GM18507 (cell line): ENCODE results near the gene CCDC144A.
"Not testable (repeated sequence)": the region's sequence is repeated elsewhere in the genome, so short reads cannot be mapped to it uniquely, and the experiment has no call there.

Experiments used
- DNase-seq: peaks from one replicate; pipeline ENCODE4 v3.0.0; 2011; ENCODE audit warnings: low read depth; ENCODE audit not compliant: insufficient read length; ENCODE audit errors: extremely low spot score
- FAIRE-seq: peaks from 2 replicates; lab custom pipeline; 2011; peaks lifted over from hg19 to GRCh38; lab: Jason Lieb, UNC

The CCDC144A gene

GRCh38 chr17:16751224-16751923, 61.3 kb downstream of the CCDC144A start:
- not testable (repeated sequence) for FAIRE-seq, DNase-seq

GRCh38 chr17:16751924-16752287, 61.9 kb downstream of the CCDC144A start:
- FAIRE-seq, DNase-seq: not testable (repeated sequence)

DNA sequence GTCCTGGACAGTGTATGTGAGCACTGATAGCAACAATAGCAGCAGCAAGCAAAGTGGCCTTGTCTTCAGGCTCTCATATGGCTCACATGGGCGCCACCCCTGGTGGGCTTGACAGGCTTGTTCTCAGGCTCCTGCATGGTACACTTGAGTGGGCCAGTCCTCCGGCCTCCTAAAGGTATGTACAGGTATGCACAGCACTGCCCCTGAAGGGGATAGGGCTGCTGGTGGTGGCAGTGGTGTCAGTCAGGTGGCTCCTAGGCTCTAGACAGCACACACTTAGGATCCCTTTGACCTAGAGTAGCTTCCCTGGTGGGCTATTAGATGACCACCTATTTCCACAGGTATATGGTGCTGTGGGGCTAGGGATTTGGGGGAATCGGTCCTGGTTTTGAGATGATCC, 67.5 kb downstream of the CCDC144A start:
- not testable (repeated sequence) for FAIRE-seq, DNase-seq

GRCh38 chr17:16758177-16758576, 68.1 kb downstream of the CCDC144A start:
- not testable (repeated sequence) for DNase-seq, FAIRE-seq

- not testable (repeated sequence) for FAIRE-seq, DNase-seq
Measured at GRCh38 chr17:16768290-16769175, 78.5 kb downstream of the CCDC144A start.

- FAIRE-seq, DNase-seq: not testable (repeated sequence)
Measured at GRCh38 chr17:16772394-16773145, 82.5 kb downstream of the CCDC144A start.

DNA sequence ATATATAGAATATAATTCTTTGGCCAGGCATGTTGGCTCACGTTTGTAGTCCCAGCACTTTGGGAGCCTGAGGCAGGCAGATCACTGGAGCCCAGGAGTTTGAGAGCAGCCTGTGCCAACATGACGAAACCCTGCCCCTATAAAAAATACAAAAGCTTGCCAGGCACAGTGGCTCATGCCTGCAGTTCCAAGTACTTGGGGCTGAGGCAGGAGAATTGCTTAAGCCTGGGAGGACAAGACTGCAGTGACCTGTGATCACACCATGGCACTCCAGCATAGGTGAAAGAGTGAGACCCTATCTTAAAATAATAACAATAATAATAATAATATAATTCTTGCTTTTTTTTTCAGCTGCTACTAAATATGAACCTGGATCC, 83.1 kb downstream of the CCDC144A start:
- not testable (repeated sequence) for DNase-seq, FAIRE-seq

DNA sequence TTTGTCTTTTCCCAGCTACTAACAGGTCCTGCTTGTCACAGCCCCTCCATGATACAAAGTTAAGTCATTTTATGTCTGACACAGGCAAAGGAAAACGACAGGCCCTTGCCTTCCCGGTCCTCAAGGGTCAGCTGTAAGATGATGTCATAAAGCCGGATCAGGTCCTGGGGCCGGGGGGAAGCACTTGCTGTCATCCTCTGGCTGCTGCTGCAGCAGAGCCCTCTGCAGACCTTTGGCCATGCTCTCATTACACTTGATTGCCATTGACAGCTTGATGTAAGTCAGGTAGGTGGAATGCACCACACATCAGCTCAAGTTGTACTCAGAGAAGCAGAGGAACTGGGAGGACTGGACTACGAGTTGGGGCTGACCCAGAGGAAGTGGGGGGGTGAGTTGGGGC, 97.8 kb downstream of the CCDC144A start:
- not testable (repeated sequence) for FAIRE-seq, DNase-seq

DNA sequence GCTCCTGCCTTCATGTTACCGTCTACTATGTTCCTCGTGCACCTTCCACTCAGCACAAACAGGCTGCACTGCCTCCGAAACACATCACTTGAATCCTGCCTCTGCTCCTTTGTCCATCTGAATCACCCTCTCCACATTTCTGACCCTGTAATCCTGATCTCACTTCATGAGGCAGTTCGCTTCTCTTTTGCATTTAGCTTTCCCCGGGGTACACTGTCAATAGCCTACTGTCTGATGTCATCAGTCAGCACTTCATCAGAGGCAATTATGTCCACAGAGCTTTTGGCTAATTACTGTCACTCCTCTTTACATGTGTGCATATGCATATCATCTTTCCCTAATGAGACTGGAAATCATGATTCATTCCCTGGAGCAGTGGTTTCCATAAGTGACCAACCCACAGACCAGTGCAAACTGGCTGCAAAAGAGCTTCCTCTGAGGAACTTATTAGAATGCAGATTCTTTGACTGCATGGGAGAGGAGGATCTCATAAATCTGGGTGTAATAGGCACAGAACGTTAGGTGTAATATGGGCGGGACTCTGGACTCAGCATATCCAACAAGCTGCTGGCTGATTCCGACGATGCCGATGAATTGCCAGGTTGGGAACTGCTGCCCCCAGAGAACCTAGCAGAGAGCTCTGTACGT, 99.0 kb downstream of the CCDC144A start:
- DNase-seq, FAIRE-seq: not testable (repeated sequence)

- FAIRE-seq, DNase-seq: not testable (repeated sequence)
Measured at GRCh38 chr17:16789622-16790021, 99.6 kb downstream of the CCDC144A start.

GRCh38 chr17:16790313-16790871, 100.4 kb downstream of the CCDC144A start:
- FAIRE-seq, DNase-seq: not testable (repeated sequence)

- DNase-seq, FAIRE-seq: not testable (repeated sequence)
Measured at GRCh38 chr17:16794215-16794614, 104.2 kb downstream of the CCDC144A start.

DNA sequence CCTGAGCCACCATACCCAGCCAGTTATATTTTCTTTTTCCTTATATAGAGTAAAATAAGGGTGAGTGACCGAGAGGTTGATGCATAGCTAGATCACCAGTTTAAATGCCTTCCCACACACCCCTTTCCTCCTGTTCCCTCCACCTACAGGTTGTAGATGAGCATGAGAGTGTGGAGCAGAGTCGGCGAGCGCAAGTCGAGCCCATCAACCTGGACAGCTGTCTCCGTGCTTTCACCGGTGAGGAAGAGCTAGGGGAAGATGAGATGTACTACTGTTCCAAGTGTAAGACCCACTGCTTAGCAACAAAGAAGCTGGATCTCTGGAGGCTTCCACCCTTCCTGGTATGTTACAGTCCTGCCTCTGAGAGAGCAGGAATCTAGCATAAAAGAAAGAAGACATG, 105.9 kb downstream of the CCDC144A start:
- not testable (repeated sequence) for DNase-seq, FAIRE-seq

GRCh38 chr17:16804851-16805250, 114.8 kb downstream of the CCDC144A start:
- DNase-seq, FAIRE-seq: not testable (repeated sequence)

DNA sequence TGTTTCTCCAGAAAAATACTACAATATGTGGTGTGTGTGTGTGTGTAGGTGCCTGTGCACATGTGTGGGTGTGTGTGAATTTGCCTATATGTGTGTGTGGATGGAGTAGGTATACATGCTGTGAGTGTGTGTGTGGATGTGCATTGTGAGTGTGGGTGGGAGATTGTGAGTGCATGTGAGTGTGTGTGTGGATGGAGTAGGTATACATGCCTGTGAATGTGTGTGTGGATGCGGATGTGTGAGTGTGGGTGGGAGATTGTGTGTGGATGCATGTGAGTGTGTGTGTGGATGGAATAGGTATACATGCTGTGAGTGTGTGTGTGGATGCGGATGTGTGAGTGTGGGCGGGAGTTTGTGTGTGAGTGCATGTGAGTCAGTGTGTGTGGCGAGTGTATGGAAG, 116.6 kb downstream of the CCDC144A start:
- DNase-seq, FAIRE-seq: not testable (repeated sequence)

DNA sequence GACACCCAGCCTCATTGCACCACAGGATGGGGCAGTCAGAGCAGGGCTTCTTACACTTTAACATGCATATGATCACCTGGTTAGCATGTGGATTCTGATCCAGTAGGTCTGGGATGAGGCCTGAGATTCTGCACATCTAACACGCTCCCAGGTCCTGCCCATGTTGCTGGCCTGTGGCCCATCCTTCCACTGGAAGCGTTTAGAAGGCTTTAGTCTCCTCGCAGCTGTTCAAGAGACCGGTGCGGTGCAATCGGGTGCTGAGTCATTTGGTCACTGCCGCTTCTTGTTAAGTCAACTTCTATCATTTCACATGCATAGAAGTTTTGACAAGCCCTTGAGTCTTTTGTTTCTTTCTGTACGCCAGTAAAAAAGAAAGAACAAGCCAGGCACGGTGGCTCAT, 117.6 kb downstream of the CCDC144A start:
- not testable (repeated sequence) for FAIRE-seq, DNase-seq

- not testable (repeated sequence) for DNase-seq, FAIRE-seq
Measured at GRCh38 chr17:16810236-16810635, 120.2 kb downstream of the CCDC144A start.

GRCh38 chr17:16812126-16812525, 122.1 kb downstream of the CCDC144A start:
- FAIRE-seq, DNase-seq: not testable (repeated sequence)

DNA sequence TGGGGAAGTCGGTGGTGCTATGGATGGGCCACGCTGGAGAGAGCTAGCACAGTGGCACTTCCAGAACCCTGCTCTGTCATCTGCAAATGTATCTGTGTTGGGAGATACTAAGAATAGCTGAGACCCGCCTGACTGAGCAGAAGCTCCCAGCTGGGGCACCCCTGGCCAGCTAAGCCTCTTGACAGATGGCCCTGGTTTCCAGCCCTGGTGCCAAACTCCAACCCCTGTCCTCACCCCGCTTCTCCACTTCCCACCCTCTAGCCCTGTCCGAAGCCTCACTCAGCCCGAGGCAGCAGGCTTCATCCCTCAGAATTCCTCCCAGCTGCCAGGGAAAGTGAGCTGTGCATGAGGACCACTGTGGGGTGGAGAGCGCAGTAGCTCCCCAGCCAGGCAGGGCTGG, 124.4 kb downstream of the CCDC144A start:
- FAIRE-seq (no peak), DNase-seq (no peak)
